Stomach (tissue), 9 donors: ENCODE results near the gene KIAA1958. TPM values are rescaled to one million over a fixed set of nuclear protein-coding genes. Genes with fewer than 3 reads are reported as not detected.
A peak's percentile ranks its signal among the peaks of the same experiment; 100 is the strongest.
"Not testable (repeated sequence)": the region's sequence is repeated elsewhere in the genome, so short reads cannot be mapped to it uniquely, and the experiment has no call there.

ENCODE experiments used
- DNase-seq, 2 donors: peaks; one replicate each; pipeline versions ENCODE4 v3.0.0 to v3.0.0-alpha.2; 2013 to 2019
- H3K27ac ChIP-seq, 5 donors: fragments of 200-600 bp in 4 of 5; sonication (generic) in 4 of 5; one replicate each; pipeline ENCODE4 v1.5.1; 2013 to 2019; ENCODE audit warnings: mild to moderate bottlenecking in 1 of 5, moderate library complexity in 1 of 5
- H3K27me3 ChIP-seq, 3 donors: fragments of 200-600 bp; sonication (generic); one replicate each; pipeline ENCODE4 v1.5.1; 2017 to 2019; ENCODE audit warnings: mixed run types in 1 of 3
- H3K36me3 ChIP-seq, 4 donors: fragments of 200-600 bp; sonication (generic); 1 replicate in 3 of 4; 2 replicates in 1 of 4; pipeline ENCODE4 v1.5.1; 2016 to 2019
- H3K4me1 ChIP-seq, 4 donors: fragments of 200-600 bp; sonication (generic); one replicate each; pipeline ENCODE4 v1.5.1; 2016 to 2019
- H3K4me3 ChIP-seq, 4 donors: fragments of 200-600 bp; sonication (generic) in 3 of 4; one replicate each; pipeline ENCODE4 v1.5.1; 2016 to 2019; ENCODE audit warnings: mild to moderate bottlenecking in 1 of 4
- H3K9me3 ChIP-seq, 4 donors: fragments of 200-600 bp; sonication (generic); one replicate each; pipeline ENCODE4 v1.5.1; 2016 to 2019
- CTCF ChIP-seq, 7 experiments: fragments of 450-650 bp in 4 of 7; fragments of 200-600 bp in 3 of 7; sonication (generic) in 3 of 7; IDR thresholded peaks; one replicate each; pipeline ENCODE4 v1.5.1; 2016 to 2019; ENCODE audit warnings: antibody characterized with exemption in 7 of 7, control low read depth in 2 of 7, mild to moderate bottlenecking in 1 of 7
- EP300 ChIP-seq: sonication (generic); formaldehyde crosslinking; IDR thresholded peaks from one replicate; pipeline ENCODE4 v1.6.1; 2017; ENCODE audit warnings: antibody characterized with exemption
- POLR2A ChIP-seq, 4 donors: fragments of 450-650 bp; IDR thresholded peaks; one replicate each; pipeline ENCODE4 v1.6.1; 2016; ENCODE audit warnings: antibody characterized with exemption in 4 of 4, control low read depth in 2 of 4, mild to moderate bottlenecking in 1 of 4, moderate library complexity in 1 of 4
- POLR2AphosphoS5 ChIP-seq, 3 donors: sonication (generic); formaldehyde crosslinking; IDR thresholded peaks; one replicate each; pipeline ENCODE4 v1.6.1; 2016; ENCODE audit warnings: antibody characterized with exemption in 3 of 3
- WGBS, 5 donors: extraction: QIAGEN DNeasy Blood & Tissue Kit in 3 of 5; methylation state at CpG; one replicate each; pipeline versions ENCODE4 v1.1.5 to v1.1.7; 2013 to 2018; 5-methylcytosine and 5-hydroxymethylcytosine counted together
- intact Hi-C: fragments of 100-400 bp; cut with DNase I; formaldehyde crosslinking; loops from one replicate; pipeline ENCODE4 v1.15.1; 2023; ENCODE audit warnings: low total_unique reads
- polyA plus RNA-seq, 3 donors: library from polyadenylated mRNA; stranded (reverse); fragments of 200-250 nt; gene quantifications; one replicate each; pipeline ENCODE4 v1.2.3, GENCODE V29; 2013
- total RNA-seq, 5 donors: library from RNA; depleted of rRNA; stranded (reverse); fragments of >200 nt; gene quantifications; one replicate each; pipeline versions ENCODE4 v1.1.0 to v1.2.3, GENCODE V29; 2014 to 2016
- donor health status: healthy with polysubstance abuse.
- donor health status: Bipolar disorder and iron deficiency.
- donor health status: healthy.

Gene KIAA1958
- total and polyA plus RNA-seq, 8 donors = 0.60 to 77.7 (median 12.8) TPM

- peak overlapping the region in 1 of 5 donors; percentile 4 for H3K27ac ChIP-seq
- H3K27me3 ChIP-seq = no peaks in the 10 kb centered on the region
- intact Hi-C loops = no loop called here
- no peaks in the 10 kb centered on the region for H3K9me3 ChIP-seq
- H3K36me3 ChIP-seq = no peaks in the 10 kb centered on the region
- DNase-seq = no peak
- H3K4me3 ChIP-seq = no peak overlapping the region
- WGBS, 5 donors = 41 to 69% (median 46%) methylated on average over 2 of the region's 2 CpGs
- TF ChIP-seq CTCF (IDR thresholded peaks at IDR 0.05) = no peak
- no peak for TF ChIP-seq POLR2A (IDR thresholded peaks at IDR 0.05)
- no peak for TF ChIP-seq EP300
- TF ChIP-seq POLR2AphosphoS5 (IDR thresholded peaks at IDR 0.05) = no peak
- H3K4me1 ChIP-seq = peaks cover 9 to 66% (median 33%) of the 10 kb centered on the region in 4 donors
Observed at GRCh38 chr9:112506571-112506970, 19.9 kb downstream of the KIAA1958 start.

- whole genome bisulfite sequencing, 5 donors = 94 to 99% (median 96%) methylated on average over 2 of the region's 2 CpGs
- Histone ChIP-seq H3K9me3 (no peaks in the 10 kb centered on the region), H3K27ac (peak overlapping the region in 2 of 5 donors; percentile 4 to 45), H3K4me1 (peaks cover 9 to 66% (median 33%) of the 10 kb centered on the region in 4 donors), H3K36me3 (no peaks in the 10 kb centered on the region), H3K27me3 (no peaks in the 10 kb centered on the region), H3K4me3 (no peak overlapping the region)
- no peak for TF ChIP-seq POLR2AphosphoS5 (IDR thresholded peaks at IDR 0.05)
- no peak for TF ChIP-seq POLR2A (IDR thresholded peaks at IDR 0.05)
- no peak for TF ChIP-seq EP300
- TF ChIP-seq CTCF (IDR thresholded peaks at IDR 0.05) = no peak
- DNase-seq = no peak
- intact Hi-C loops = no loop called here
Observed at GRCh38 chr9:112507001-112507680, 20.5 kb downstream of the KIAA1958 start.

GRCh38 chr9:112508377-112508776, 21.8 kb downstream of the KIAA1958 start:
- peaks cover 9 to 55% (median 25%) of the 10 kb centered on the region in 4 donors for H3K4me1 ChIP-seq
- H3K27me3 ChIP-seq = no peaks in the 10 kb centered on the region
- H3K4me3 ChIP-seq = no peak overlapping the region
- WGBS, 5 donors = 53 to 70% (median 62%) methylated on average over 2 of the region's 2 CpGs
- TF ChIP-seq POLR2A (IDR thresholded peaks at IDR 0.05) (no peak), POLR2AphosphoS5 (IDR thresholded peaks at IDR 0.05) (no peak), CTCF (IDR thresholded peaks at IDR 0.05) (no peak), EP300 (no peak)
- intact Hi-C loops = no loop called here
- H3K27ac ChIP-seq = no peak overlapping the region
- H3K36me3 ChIP-seq = no peaks in the 10 kb centered on the region
- H3K9me3 ChIP-seq = no peaks in the 10 kb centered on the region
- no peak for DNase-seq

- WGBS, 5 donors = 27 to 68% (median 62%) methylated on average over 3 to 4 of the region's 4 CpGs
- H3K36me3 ChIP-seq, DNase-seq, H3K27me3 ChIP-seq, H3K27ac ChIP-seq, H3K4me3 ChIP-seq, H3K9me3 ChIP-seq, intact Hi-C loops: not testable (repeated sequence)
- H3K4me1 ChIP-seq = peaks cover 6 to 28% (median 12%) of the 10 kb centered on the region in 4 donors
Observed at GRCh38 chr9:112512377-112512776, 25.8 kb downstream of the KIAA1958 start.

GRCh38 chr9:112516769-112517168, 30.1 kb downstream of the KIAA1958 start:
- TF ChIP-seq EP300 (no peak), CTCF (IDR thresholded peaks at IDR 0.05) (no peak), POLR2A (IDR thresholded peaks at IDR 0.05) (no peak), POLR2AphosphoS5 (IDR thresholded peaks at IDR 0.05) (no peak)
- Histone ChIP-seq H3K4me3 (no peak overlapping the region), H3K9me3 (no peaks in the 10 kb centered on the region), H3K36me3 (no peaks in the 10 kb centered on the region), H3K27me3 (no peaks in the 10 kb centered on the region), H3K27ac (no peak overlapping the region), H3K4me1 (peaks cover 0 to 3% (median 0%) of the 10 kb centered on the region in 4 donors)
- DNase-seq = no peak
- WGBS, 5 donors = 89 to 98% (median 94%) methylated on average over 2 of the region's 2 CpGs
- intact Hi-C loops = no loop called here
